ENCODE data around the gene RRP9. TPM values are rescaled to one million over a fixed set of nuclear protein-coding genes. Genes with fewer than 3 reads are reported as not detected.

The RRP9 gene
- total and polyA plus RNA-seq, 10 of the 15 experiments (the other 5 are each of a cell fraction or from before 2014, with no cell fraction given) = 4.7 to 91.5 (median 41.7) TPM

DNA sequence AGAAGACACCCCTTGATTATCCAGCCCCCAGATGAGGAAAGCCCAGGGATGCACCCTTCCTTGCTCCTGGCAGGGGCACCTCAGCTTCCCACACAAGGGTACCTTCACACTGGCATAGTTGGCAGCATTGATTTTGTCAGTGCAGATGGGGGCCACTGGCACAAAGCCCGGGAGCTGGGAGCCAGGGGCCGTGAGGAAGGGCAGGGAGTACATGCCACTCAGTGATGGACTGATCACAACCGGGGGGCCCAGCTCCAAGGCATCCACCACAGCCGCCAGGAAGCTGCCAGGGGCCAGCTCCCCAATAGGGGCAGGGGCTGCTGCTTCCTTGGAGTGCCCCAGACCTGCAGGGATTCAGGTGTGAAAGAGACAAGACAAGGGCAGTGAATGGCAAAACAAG, 28.1 kb upstream of the RRP9 start:
- 83% methylated on average over 4 of the region's 4 CpGs for WGBS (ENCODE audit: insufficient coverage, insufficient replicate concordance, low lambda C conversion rate, missing lambda C conversion rate)
- H2AFZ ChIP-seq (ENCODE audit: control insufficient read depth, low read depth, low read length) = no peak overlapping the region
- ATAC-seq = no peak
- ChIA-PET RAD21 (ENCODE audit: unreplicated experiment) (interaction anchor here (2.1 kb wide), 1 partner anchor 27 kb away, joined by 10 read pairs; the partner anchor contains the start of gene PARP3), CTCF (interaction anchor here (0.7 to 1.8 kb wide), 5 partner anchors 12 to 152 kb away, joined by 3 to 7 read pairs (median 4); partner anchors contain the start of gene PARP3), POLR2A (no interaction called here), SMC1A (ENCODE audit: uncharacterized antibody, unreplicated experiment) (interaction anchor here (1.4 kb wide), 1 partner anchor 27 kb away, joined by 5 read pairs; the partner anchor contains the start of gene PARP3)
- H3K27me3 ChIP-seq (replicated peaks in 1 of 2; ENCODE audit: control insufficient read depth in 2 of 2, insufficient read depth in 2 of 2, low read length in 1 of 2) = no peaks in the 10 kb centered on the region
- no peak overlapping the region for H3K9ac ChIP-seq (ENCODE audit: control insufficient read depth, insufficient read depth, low read length)
- no peaks in the 10 kb centered on the region for H4K20me1 ChIP-seq (ENCODE audit: control insufficient read depth, insufficient read depth)
- H3K79me2 ChIP-seq (ENCODE audit: control insufficient read depth, insufficient read depth, low read length) = peaks cover 5% of the 10 kb centered on the region; the same call in 1 of the 2 replicates
- DNase-seq (ENCODE audit: low read depth, low spot score) = no peak
- in situ Hi-C loops (cut with MboI) (no loop called here), intact Hi-C loops (cut with micrococcal nuclease; ENCODE audit: unreplicated experiment) (no loop called here)
- BruUV-seq (replicated peaks) = no TSS peak
- no peak overlapping the region for H3K27ac ChIP-seq (ENCODE audit: control insufficient read depth, insufficient read depth)
- no peak overlapping the region for H3K4me2 ChIP-seq (ENCODE audit: control insufficient read depth, insufficient read depth)
- H3K36me3 ChIP-seq (ENCODE audit: control insufficient read depth in 2 of 2, insufficient read depth in 2 of 2, low read length in 1 of 2) = no peaks in the 10 kb centered on the region
- no peaks in the 10 kb centered on the region for H3K9me3 ChIP-seq (replicated peaks; ENCODE audit: control insufficient read depth, insufficient read depth, low read length)
- FAIRE-seq = no peak
- no peak overlapping the region for H3K4me3 ChIP-seq
- H3K4me1 ChIP-seq (ENCODE audit: control insufficient read depth, insufficient read depth, low read length) = peaks cover 14% of the 10 kb centered on the region
- TF ChIP-seq, protein P1, sequence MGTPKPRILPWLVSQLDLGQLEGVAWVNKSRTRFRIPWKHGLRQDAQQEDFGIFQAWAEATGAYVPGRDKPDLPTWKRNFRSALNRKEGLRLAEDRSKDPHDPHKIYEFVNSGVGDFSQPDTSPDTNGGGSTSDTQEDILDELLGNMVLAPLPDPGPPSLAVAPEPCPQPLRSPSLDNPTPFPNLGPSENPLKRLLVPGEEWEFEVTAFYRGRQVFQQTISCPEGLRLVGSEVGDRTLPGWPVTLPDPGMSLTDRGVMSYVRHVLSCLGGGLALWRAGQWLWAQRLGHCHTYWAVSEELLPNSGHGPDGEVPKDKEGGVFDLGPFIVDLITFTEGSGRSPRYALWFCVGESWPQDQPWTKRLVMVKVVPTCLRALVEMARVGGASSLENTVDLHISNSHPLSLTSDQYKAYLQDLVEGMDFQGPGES (IDR thresholded peaks at IDR 0.05) = no peak
- no peak for TF ChIP-seq PML (IDR thresholded peaks at IDR 0.05; ENCODE audit: low read length)
- no peak for TF ChIP-seq PAX5 (IDR thresholded peaks at IDR 0.05; ENCODE audit: borderline replicate concordance, low read depth, low read length)
- TF ChIP-seq, protein P2, sequence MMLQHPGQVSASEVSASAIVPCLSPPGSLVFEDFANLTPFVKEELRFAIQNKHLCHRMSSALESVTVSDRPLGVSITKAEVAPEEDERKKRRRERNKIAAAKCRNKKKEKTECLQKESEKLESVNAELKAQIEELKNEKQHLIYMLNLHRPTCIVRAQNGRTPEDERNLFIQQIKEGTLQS (IDR thresholded peaks at IDR 0.05; ENCODE audit: borderline replicate concordance, extremely low read depth, low read depth, low read length) = no peak
- TF ChIP-seq POLR2AphosphoS5 (IDR thresholded peaks at IDR 0.05; ENCODE audit: low read length) = no peak
- TF ChIP-seq, protein P3, sequence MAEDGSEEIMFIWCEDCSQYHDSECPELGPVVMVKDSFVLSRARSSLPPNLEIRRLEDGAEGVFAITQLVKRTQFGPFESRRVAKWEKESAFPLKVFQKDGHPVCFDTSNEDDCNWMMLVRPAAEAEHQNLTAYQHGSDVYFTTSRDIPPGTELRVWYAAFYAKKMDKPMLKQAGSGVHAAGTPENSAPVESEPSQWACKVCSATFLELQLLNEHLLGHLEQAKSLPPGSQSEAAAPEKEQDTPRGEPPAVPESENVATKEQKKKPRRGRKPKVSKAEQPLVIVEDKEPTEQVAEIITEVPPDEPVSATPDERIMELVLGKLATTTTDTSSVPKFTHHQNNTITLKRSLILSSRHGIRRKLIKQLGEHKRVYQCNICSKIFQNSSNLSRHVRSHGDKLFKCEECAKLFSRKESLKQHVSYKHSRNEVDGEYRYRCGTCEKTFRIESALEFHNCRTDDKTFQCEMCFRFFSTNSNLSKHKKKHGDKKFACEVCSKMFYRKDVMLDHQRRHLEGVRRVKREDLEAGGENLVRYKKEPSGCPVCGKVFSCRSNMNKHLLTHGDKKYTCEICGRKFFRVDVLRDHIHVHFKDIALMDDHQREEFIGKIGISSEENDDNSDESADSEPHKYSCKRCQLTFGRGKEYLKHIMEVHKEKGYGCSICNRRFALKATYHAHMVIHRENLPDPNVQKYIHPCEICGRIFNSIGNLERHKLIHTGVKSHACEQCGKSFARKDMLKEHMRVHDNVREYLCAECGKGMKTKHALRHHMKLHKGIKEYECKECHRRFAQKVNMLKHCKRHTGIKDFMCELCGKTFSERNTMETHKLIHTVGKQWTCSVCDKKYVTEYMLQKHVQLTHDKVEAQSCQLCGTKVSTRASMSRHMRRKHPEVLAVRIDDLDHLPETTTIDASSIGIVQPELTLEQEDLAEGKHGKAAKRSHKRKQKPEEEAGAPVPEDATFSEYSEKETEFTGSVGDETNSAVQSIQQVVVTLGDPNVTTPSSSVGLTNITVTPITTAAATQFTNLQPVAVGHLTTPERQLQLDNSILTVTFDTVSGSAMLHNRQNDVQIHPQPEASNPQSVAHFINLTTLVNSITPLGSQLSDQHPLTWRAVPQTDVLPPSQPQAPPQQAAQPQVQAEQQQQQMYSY (CRISPR knock-in tag; IDR thresholded peaks at IDR 0.05) = no peak
- no peak for TF ChIP-seq TCF7 (IDR thresholded peaks at IDR 0.05; ENCODE audit: borderline replicate concordance)
- TF ChIP-seq RAD51 (IDR thresholded peaks at IDR 0.05) = no peak
- no peak for TF ChIP-seq BHLHE40 (IDR thresholded peaks at IDR 0.05; ENCODE audit: borderline replicate concordance in 1 of 2, low read depth in 2 of 2, low read length in 1 of 2)
- no peak for TF ChIP-seq SP1 (IDR thresholded peaks at IDR 0.05; ENCODE audit: low read depth, low read length)
- TF ChIP-seq YY1 (IDR thresholded peaks at IDR 0.05; ENCODE audit: low read depth, low read length) = no peak
- TF ChIP-seq, protein P4, sequence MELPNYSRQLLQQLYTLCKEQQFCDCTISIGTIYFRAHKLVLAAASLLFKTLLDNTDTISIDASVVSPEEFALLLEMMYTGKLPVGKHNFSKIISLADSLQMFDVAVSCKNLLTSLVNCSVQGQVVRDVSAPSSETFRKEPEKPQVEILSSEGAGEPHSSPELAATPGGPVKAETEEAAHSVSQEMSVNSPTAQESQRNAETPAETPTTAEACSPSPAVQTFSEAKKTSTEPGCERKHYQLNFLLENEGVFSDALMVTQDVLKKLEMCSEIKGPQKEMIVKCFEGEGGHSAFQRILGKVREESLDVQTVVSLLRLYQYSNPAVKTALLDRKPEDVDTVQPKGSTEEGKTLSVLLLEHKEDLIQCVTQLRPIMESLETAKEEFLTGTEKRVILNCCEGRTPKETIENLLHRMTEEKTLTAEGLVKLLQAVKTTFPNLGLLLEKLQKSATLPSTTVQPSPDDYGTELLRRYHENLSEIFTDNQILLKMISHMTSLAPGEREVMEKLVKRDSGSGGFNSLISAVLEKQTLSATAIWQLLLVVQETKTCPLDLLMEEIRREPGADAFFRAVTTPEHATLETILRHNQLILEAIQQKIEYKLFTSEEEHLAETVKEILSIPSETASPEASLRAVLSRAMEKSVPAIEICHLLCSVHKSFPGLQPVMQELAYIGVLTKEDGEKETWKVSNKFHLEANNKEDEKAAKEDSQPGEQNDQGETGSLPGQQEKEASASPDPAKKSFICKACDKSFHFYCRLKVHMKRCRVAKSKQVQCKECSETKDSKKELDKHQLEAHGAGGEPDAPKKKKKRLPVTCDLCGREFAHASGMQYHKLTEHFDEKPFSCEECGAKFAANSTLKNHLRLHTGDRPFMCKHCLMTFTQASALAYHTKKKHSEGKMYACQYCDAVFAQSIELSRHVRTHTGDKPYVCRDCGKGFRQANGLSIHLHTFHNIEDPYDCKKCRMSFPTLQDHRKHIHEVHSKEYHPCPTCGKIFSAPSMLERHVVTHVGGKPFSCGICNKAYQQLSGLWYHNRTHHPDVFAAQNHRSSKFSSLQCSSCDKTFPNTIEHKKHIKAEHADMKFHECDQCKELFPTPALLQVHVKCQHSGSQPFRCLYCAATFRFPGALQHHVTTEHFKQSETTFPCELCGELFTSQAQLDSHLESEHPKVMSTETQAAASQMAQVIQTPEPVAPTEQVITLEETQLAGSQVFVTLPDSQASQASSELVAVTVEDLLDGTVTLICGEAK (IDR thresholded peaks at IDR 0.05; ENCODE audit: borderline replicate concordance) = no peak
- no peak for TF ChIP-seq RBBP5 (conservative IDR thresholded peaks at IDR 0.05)
- TF ChIP-seq, protein P5, sequence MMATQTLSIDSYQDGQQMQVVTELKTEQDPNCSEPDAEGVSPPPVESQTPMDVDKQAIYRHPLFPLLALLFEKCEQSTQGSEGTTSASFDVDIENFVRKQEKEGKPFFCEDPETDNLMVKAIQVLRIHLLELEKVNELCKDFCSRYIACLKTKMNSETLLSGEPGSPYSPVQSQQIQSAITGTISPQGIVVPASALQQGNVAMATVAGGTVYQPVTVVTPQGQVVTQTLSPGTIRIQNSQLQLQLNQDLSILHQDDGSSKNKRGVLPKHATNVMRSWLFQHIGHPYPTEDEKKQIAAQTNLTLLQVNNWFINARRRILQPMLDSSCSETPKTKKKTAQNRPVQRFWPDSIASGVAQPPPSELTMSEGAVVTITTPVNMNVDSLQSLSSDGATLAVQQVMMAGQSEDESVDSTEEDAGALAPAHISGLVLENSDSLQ (IDR thresholded peaks at IDR 0.05) = no peak
- no peak for TF ChIP-seq ASH2L (IDR thresholded peaks at IDR 0.05; ENCODE audit: borderline replicate concordance, low read depth)
